IPS-18c (cell line): Measurements from ENCODE around the gene SLX4IP.

ENCODE experiments used
- H3K4me3 ChIP-seq: 2 replicates; pipeline ENCODE4 v1.7.0; 2013; ENCODE audit warnings: low read depth, mild to moderate bottlenecking, low read length, moderate library complexity; ENCODE audit not compliant: insufficient read depth
- H3K9me3 ChIP-seq: one replicate; pipeline ENCODE4 v1.6.1; 2013; ENCODE audit warnings: mild to moderate bottlenecking, low read length, moderate library complexity; ENCODE audit not compliant: control insufficient read depth, insufficient read depth

SLX4IP gene

DNA sequence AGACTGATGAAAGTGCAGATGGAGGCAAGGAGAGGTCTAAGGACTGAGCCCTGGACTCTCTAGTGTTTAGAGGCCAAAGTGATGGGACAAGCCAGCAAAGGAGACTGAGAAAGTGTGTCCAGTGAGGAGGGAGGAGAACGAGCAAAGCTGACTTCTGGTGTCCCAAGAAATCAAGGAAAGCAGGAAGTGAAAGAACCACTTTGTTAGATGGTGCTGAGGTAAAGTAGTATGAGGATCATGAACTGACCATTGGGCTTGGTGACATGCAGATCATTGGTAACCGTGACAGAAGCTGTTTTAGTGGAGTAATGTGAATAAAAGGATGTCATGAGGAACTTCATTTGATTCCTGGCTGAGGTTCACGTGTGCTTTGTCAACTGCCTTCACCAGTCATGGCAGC lies 108.4 kb downstream of the SLX4IP start:
- Histone ChIP-seq H3K4me3 (no peak overlapping the region), H3K9me3 (no peaks in the 10 kb centered on the region)

DNA sequence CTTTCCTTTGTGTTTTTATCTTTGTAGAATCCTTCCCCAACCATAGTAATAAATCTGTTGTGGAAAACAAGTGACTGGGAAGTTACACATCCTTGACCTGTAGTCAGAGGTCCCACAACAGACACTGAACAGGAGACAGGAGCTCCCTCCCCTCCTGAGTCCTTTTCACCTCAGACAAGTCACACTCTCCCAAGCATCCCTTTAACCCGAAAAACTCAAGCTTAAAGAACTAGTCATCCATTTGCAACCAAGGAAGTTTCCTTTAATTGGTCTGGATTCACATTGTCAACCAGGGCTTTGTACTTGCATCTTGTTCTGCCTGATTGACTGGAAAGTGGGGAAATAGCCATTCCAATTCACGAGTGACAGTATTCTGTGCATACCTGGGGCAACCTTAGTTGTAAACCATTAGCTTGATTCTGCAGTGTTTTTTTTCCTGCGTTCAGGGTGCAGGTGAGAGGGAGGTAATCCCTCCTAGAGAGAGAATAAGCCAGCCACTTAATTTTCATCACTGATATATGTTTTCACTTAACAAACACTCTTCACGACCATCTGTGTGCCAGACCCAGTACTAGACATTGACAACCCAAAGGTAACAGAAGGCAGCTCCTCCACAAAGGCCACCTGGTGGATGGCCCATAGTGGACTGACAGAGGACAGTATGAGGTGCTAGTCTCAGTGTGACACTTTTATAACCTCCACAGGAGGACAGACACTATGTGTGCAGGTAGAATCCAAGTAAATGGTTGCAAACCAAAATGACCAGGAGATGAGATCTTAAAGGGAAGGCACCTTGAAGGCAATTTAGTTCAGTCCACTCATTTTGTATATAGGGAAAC lies 112.4 kb downstream of the SLX4IP start:
- Histone ChIP-seq H3K4me3 (no peak overlapping the region), H3K9me3 (no peaks in the 10 kb centered on the region)

DNA sequence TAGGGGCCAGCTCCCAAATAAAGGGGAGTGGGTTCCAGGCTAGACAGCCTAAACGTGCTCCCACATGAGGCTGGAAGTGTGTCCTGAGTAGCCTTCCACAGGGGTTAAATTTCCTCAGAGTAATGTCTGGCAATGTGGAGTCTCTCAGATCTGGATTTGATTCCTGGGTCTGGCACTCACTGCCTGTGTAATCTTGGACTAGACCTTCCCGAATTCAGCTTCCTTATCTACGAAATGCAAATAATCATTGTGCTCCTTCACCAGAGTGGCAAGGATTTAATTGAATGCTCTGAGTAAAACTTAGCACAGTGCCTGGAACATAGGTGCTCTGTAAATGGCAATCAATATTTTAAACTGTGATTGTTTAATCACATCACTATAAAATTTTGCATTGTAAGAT lies 114.4 kb downstream of the SLX4IP start:
- no peak overlapping the region for H3K4me3 ChIP-seq
- no peaks in the 10 kb centered on the region for H3K9me3 ChIP-seq

DNA sequence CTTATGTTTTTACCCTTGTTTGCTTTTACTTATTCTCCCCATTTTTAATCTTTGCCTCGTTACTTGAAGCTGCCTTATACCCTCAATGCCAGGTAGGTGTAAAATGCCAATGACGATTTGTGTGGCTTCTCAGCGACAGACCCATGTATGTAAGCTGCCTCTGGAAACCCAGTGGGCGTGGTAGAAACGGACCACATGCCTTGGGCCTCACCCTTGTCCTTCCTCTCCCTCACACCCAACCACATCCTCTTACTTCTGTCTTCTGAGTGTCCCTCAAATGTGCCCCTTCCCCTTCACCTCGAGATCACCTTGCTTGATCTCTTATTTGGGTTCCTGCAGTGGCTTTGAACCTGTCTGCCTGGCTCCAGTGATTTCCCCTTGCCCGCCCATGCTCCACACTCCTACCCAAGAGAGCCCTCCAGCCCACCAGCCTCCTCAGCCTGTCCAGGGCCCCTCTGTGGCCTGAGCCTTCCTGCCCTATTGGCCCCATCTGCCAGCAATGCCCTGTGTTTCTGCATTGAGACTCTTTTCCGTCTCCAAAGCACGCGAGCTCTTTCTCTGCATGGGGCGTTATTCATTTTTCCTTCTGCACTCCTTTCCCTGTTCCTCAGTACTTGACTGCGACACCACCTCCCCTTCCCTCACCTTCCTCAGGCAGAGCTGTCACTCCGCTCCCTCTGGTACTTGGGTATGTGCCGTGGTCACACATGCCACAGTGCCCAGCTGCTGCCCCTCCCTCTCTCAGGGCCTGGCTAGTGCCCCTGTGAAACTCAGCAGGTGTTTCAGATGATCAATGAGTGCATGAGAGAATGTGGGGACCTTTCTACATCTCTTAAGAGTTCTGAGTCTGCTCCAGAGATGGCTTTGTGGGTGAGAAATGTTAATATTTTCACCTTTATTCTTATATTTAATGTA lies 115.4 kb downstream of the SLX4IP start:
- H3K9me3 ChIP-seq, result no peaks in the 10 kb centered on the region
- H3K4me3 ChIP-seq, result no peak overlapping the region

- Histone ChIP-seq H3K9me3 (no peaks in the 10 kb centered on the region), H3K4me3 (no peak overlapping the region)
Observed at GRCh38 chr20:10551732-10552724, 116.9 kb downstream of the SLX4IP start.

DNA sequence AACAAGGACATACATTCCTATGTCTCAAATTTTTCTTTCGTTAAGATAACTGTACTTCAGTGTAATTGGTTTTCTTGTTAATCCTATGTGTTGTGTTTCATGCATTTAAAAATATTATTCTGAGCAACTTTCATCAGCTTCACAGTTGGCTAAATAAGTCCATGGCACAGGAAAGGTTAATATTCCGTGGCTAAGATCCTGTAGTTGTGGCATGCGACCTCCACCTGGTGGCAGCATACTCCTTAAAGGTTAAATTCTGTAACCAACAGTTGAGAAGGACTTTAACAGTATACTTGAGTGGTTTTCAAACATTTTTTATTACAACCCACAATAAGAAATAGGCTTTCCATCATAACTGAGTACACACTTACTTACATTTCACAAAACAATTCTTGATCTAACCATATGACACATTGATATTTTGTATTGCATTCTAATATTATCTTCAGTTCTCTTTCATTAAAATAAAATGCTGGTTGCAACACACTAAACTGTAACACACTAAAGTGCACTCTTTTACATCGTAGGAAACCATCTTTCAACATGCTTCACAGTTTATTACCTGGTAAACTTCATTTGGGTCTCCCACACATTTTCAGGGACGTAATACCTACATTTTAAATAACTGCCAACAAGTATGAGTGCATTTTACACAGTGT lies 118.3 kb downstream of the SLX4IP start:
- Histone ChIP-seq H3K9me3 (no peaks in the 10 kb centered on the region), H3K4me3 (no peak overlapping the region)

DNA sequence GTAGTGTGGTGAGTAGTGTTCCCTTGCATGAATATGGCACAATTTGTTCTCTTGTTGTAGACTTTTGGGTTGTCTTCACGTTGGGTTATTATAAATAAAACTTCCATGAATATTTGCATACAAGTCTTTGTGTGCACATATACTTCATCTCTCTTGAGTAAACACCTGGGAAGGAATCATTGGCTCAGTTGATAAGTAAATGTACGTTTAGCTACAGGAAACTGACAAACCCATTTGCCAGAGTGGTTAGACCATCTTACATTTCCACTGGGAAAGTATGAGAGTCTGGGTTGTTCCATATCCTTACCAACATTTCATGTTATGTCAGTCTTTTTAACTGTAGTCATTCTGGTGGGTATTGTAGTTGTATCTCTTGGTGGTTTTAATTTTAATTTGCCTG lies 119.2 kb downstream of the SLX4IP start:
- H3K4me3 ChIP-seq, result no peak overlapping the region
- H3K9me3 ChIP-seq, result no peaks in the 10 kb centered on the region

DNA sequence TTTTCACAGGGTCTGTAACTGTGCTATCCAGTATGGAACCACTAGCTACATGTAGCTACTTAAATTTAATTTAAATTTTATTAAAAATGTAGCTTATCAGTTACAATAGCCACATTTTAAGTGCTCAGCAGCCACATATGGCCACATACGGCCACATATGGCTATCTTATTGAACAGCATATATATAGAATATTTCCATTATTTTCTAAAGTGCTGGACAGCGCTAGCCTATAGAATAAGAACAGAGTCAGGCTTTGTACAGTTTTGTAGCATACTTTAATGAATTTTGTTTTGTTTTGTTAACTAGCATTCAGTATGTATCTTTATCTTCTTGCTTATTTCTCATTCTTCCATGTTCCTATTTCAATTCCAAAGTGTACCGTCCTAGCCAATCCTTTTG lies 120.3 kb downstream of the SLX4IP start:
- no peaks in the 10 kb centered on the region for H3K9me3 ChIP-seq
- H3K4me3 ChIP-seq, result no peak overlapping the region

GRCh38 chr20:10555865-10556308 lies 120.8 kb downstream of the SLX4IP start:
- Histone ChIP-seq H3K4me3 (no peak overlapping the region), H3K9me3 (no peaks in the 10 kb centered on the region)

- Histone ChIP-seq H3K9me3 (no peaks in the 10 kb centered on the region), H3K4me3 (no peak overlapping the region)
Observed at GRCh38 chr20:10556519-10557083, 121.5 kb downstream of the SLX4IP start.

GRCh38 chr20:10557685-10558084 lies 122.6 kb downstream of the SLX4IP start:
- H3K9me3 ChIP-seq, result no peaks in the 10 kb centered on the region
- H3K4me3 ChIP-seq, result no peak overlapping the region

DNA sequence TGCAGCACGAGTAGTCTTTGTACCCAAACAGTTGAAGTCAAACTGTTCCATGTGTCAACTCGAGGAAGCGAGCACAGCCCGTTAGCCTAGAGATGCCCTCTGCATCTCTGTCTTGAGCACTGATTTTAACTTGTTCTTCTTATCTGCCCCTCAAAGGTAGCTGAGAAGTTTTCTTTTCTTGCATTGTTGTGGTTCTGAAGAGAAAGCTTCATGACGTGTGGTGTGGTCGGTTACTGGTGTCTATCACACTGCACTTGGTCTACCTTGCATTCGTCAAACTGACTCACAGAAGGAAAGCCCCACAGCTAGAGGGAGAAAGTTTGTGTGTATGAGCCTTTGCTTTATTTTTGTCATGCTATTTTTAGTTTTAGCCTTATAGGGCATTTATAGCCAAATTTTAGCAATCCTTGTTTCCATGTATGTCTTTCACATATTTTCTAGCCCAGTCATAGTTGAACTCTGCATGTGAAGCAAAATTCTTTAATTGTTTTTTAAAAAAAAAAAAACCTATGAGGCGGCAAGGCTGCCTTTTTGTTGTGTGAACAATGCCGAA lies 123.6 kb downstream of the SLX4IP start:
- no peak overlapping the region for H3K4me3 ChIP-seq

DNA sequence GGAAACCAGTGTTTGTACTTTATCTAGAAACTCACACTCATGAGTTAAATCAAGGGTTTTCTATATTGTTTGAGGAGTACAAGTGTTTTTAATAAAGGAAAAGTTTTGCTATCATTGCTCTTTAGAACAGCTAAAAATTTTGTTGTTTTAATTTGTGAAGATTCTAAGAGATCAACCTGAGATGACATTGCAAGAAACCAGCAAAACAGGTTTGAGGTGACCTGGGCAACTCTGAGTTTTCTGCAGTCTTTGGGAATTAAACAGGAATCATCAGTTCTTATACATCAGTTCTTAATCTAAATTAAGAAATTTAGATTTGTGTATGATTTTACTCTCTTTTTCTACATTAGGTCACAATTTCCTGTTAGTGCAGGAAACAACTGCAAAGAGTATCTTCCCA lies 124.2 kb downstream of the SLX4IP start:
- H3K9me3 ChIP-seq, result no peaks in the 10 kb centered on the region
- no peak overlapping the region for H3K4me3 ChIP-seq

More for the DNA sequence above, 123.6 kb downstream of the SLX4IP start:
- no peaks in the 10 kb centered on the region for H3K9me3 ChIP-seq

GRCh38 chr20:10560686-10561085 lies 125.6 kb downstream of the SLX4IP start:
- Histone ChIP-seq H3K9me3 (no peaks in the 10 kb centered on the region), H3K4me3 (no peak overlapping the region)

GRCh38 chr20:10561302-10561701 lies 126.2 kb downstream of the SLX4IP start:
- no peak overlapping the region for H3K4me3 ChIP-seq

GRCh38 chr20:10562899-10563298 lies 127.8 kb downstream of the SLX4IP start:
- Histone ChIP-seq H3K4me3 (no peak overlapping the region), H3K9me3 (no peaks in the 10 kb centered on the region)

More at GRCh38 chr20:10561302-10561701, 126.2 kb downstream of the SLX4IP start:
- no peaks in the 10 kb centered on the region for H3K9me3 ChIP-seq
